SU-DHL-6 (cell line): ENCODE results near the gene CCRL2.

Experiments used
- H2AFZ ChIP-seq: fragments of 200-600 bp; sonication (generic); 2 replicates; pipeline ENCODE4 v1.6.1; 2014; ENCODE audit warnings: low read depth, mild to moderate bottlenecking, moderate library complexity, mixed read lengths, antibody characterized with exemption, low read length; ENCODE audit not compliant: severe bottlenecking
- H3F3A ChIP-seq: fragments of 200-600 bp; shearing (Covaris generic); 2 replicates; pipeline ENCODE4 v1.6.0; 2016; ENCODE audit warnings: antibody characterized with exemption, mild to moderate bottlenecking; ENCODE audit not compliant: insufficient read depth
- H3K27ac ChIP-seq: fragments of 200-600 bp; sonication (generic); 2 replicates; pipeline ENCODE4 v1.5.1; 2016; ENCODE audit warnings: low read depth, mild to moderate bottlenecking, low read length, moderate library complexity, mixed read lengths
- H3K27me3 ChIP-seq: fragments of 200-600 bp; sonication (generic), shearing (Covaris generic); 2 replicates; pipeline ENCODE4 v1.6.0; 2014; ENCODE audit warnings: mild to moderate bottlenecking, low read length
- H3K36me3 ChIP-seq: fragments of 200-600 bp; sonication (generic); 2 replicates; pipeline ENCODE4 v1.6.1; 2014; ENCODE audit warnings: mild to moderate bottlenecking, low read length, mixed read lengths
- H3K4me2 ChIP-seq: fragments of 300-600, 200-600 bp; shearing (Covaris generic), sonication (generic); 2 replicates; pipeline ENCODE4 v1.6.0; 2014; ENCODE audit warnings: low read length, low read depth, mild to moderate bottlenecking; ENCODE audit not compliant: poor library complexity, severe bottlenecking
- H3K4me3 ChIP-seq: fragments of 200-600 bp; sonication (generic); 2 replicates; pipeline ENCODE4 v1.5.1; 2014; ENCODE audit warnings: antibody characterized with exemption, low read length, mild to moderate bottlenecking, mixed read lengths; ENCODE audit not compliant: insufficient read depth, poor library complexity, severe bottlenecking
- H3K79me2 ChIP-seq: fragments of 200-600 bp; sonication (generic); 2 replicates; pipeline ENCODE4 v1.6.1; 2014; ENCODE audit warnings: mild to moderate bottlenecking, low read length, moderate library complexity; ENCODE audit not compliant: insufficient read depth
- H3K9ac ChIP-seq: fragments of 200-600 bp; sonication (generic); 2 replicates; pipeline ENCODE4 v1.7.0; 2014; ENCODE audit warnings: mild to moderate bottlenecking, low read length
- H3K9me2 ChIP-seq: fragments of 200-600 bp; sonication (generic); replicated peaks from 2 replicates; pipeline ENCODE4 v1.6.1; 2014; ENCODE audit warnings: low read length; ENCODE audit not compliant: insufficient read depth
- H3K9me3 ChIP-seq: fragments of 200-600 bp; sonication (generic); 2 replicates; pipeline ENCODE4 v1.6.1; 2014; ENCODE audit warnings: low read length, mixed read lengths; ENCODE audit not compliant: insufficient read depth
- H4K20me1 ChIP-seq: fragments of 200-600 bp; sonication (generic); 2 replicates; pipeline ENCODE4 v1.6.1; 2014; ENCODE audit warnings: low read depth, mild to moderate bottlenecking, antibody characterized with exemption, low read length, moderate library complexity, mixed read lengths
- CTCF ChIP-seq: fragments of 200-600 bp; sonication (generic); IDR thresholded peaks from one replicate; pipeline ENCODE4 v1.5.1; 2017; ENCODE audit warnings: antibody characterized with exemption, mild to moderate bottlenecking, low read length, moderate library complexity; ENCODE audit not compliant: insufficient read depth, poor library complexity, severe bottlenecking
- EZH2phosphoT487 ChIP-seq: fragments of 200-600 bp; sonication (generic), shearing (Covaris generic); conservative IDR thresholded peaks from 2 replicates; pipeline ENCODE4 v1.6.1; 2018; ENCODE audit warnings: mild to moderate bottlenecking, antibody characterized with exemption, low read length, moderate library complexity, mixed read lengths

Gene CCRL2

DNA sequence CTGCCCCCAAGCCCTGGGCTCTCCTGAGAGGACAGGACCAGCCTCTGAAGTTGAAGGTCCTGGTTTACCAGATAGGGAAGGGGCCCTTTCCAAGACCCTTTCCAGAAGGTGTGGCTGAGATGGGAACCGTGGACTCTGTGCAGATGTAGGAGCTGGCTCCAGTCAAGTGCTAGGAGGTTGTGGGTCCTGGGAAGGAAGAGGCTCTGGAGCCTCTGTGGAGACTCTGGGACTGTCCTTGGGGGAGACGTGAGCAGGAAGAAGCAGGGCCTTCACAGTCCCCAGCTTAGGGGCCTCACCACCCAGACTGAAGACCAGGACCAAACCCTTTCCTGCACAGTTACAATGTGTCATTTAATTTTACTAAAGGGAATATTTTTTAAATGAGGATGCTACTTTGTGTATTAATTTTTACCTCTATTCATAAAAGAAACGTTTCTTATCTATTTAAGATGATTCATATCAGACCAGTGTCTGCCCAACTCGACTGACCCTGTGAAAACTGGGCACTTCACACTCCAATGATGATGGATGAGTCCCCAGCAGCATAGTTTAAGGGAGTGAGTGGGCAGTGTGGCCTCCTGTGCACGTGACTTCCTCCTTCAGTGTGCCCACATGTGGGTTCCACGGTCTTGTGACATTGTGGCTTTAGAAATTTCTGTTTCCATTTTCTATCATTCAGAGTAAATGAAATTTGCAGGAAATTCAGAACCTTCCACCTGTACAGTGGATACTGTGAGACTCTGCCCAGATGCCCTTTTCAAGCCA, 11.1 kb upstream of the CCRL2 start:
- Histone ChIP-seq H3K27me3 (no peaks in the 10 kb centered on the region), H3K9ac (no peak overlapping the region), H3K4me3 (no peak overlapping the region), H3K4me2 (no peak overlapping the region), H2AFZ (no peak overlapping the region), H3K27ac (no peak overlapping the region), H3K36me3 (no peaks in the 10 kb centered on the region), H4K20me1 (no peaks in the 10 kb centered on the region), H3K9me3 (no peaks in the 10 kb centered on the region), H3K79me2 (no peaks in the 10 kb centered on the region), H3F3A (no peaks in the 10 kb centered on the region), H3K9me2 (no peaks in the 10 kb centered on the region)
- no peak for TF ChIP-seq EZH2phosphoT487
- TF ChIP-seq CTCF: no peak

DNA sequence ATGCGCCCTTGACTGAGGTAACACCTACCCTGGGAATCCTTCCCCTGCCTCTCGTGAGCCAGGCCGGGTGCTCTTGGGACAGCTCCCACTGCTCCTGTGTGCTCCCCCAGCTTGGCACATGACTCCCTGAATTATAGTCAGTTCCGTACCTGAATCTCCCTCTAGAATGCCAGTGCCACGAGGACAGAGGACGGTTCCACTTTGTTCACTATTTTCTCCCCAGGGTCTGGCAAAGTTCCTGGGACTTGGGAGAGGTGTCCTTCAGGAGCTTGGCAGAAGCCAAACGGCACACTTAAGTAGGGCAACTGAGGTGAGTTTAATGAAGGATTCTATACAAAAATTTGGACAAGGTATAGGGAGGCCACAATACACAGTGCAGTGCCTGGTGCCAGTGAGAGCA, 9.9 kb upstream of the CCRL2 start:
- H2AFZ ChIP-seq: no peak overlapping the region
- H3K4me3 ChIP-seq: no peak overlapping the region
- H3K9ac ChIP-seq: no peak overlapping the region
- H3F3A ChIP-seq: no peaks in the 10 kb centered on the region
- no peaks in the 10 kb centered on the region for H3K27me3 ChIP-seq
- no peaks in the 10 kb centered on the region for H3K9me2 ChIP-seq
- TF ChIP-seq CTCF (no peak), EZH2phosphoT487 (no peak)
- no peak overlapping the region for H3K4me2 ChIP-seq
- H3K9me3 ChIP-seq: no peaks in the 10 kb centered on the region
- H3K27ac ChIP-seq: no peak overlapping the region
- no peaks in the 10 kb centered on the region for H3K36me3 ChIP-seq
- no peaks in the 10 kb centered on the region for H3K79me2 ChIP-seq
- H4K20me1 ChIP-seq: no peaks in the 10 kb centered on the region

- H3K27me3 ChIP-seq: no peaks in the 10 kb centered on the region
- no peaks in the 10 kb centered on the region for H3K79me2 ChIP-seq
- H3K9me3 ChIP-seq: no peaks in the 10 kb centered on the region
- TF ChIP-seq EZH2phosphoT487: no peak
- TF ChIP-seq CTCF: no peak
- H3F3A ChIP-seq: no peaks in the 10 kb centered on the region
- H4K20me1 ChIP-seq: no peaks in the 10 kb centered on the region
- H3K27ac ChIP-seq: no peak overlapping the region
- no peak overlapping the region for H3K4me3 ChIP-seq
- no peak overlapping the region for H3K4me2 ChIP-seq
- H3K9me2 ChIP-seq: no peaks in the 10 kb centered on the region
- no peak overlapping the region for H3K9ac ChIP-seq
- H2AFZ ChIP-seq: no peak overlapping the region
- H3K36me3 ChIP-seq: no peaks in the 10 kb centered on the region
Measured at GRCh38 chr3:46398186-46398955, 8.7 kb upstream of the CCRL2 start.
